Kidney (tissue), 14 donors: Measurements from ENCODE around the gene PTBP3. TPM values are rescaled to one million over a fixed set of nuclear protein-coding genes. Genes with fewer than 3 reads are reported as not detected.

Experiments used
- DNase-seq, 5 donors: peaks; one replicate each; pipeline ENCODE4 v3.0.0-alpha.2; 2013 to 2020
- FAIRE-seq: peaks from 2 replicates; lab custom pipeline; 2012; peaks lifted over from hg19 to GRCh38; lab: Jason Lieb, UNC
- H3K27ac ChIP-seq, 2 donors: one replicate each; pipeline ENCODE4 v1.7.0; 2013; ENCODE audit warnings: low read depth in 2 of 2, low read length in 2 of 2, inconsistent platforms in 1 of 2
- H3K27me3 ChIP-seq: one replicate; pipeline ENCODE4 v1.7.1; 2013; ENCODE audit warnings: low read length, inconsistent platforms; ENCODE audit not compliant: control insufficient read depth, insufficient read depth
- H3K36me3 ChIP-seq, 3 donors: one replicate each; pipeline versions ENCODE4 v1.7.0 to v1.7.1; 2013; ENCODE audit warnings: low read length in 3 of 3, control low read depth in 1 of 3, inconsistent platforms in 1 of 3; ENCODE audit not compliant: insufficient read depth in 3 of 3, control insufficient read depth in 2 of 3
- H3K4me1 ChIP-seq, 3 donors: one replicate each; pipeline versions ENCODE4 v1.7.0 to v1.7.1; 2013; ENCODE audit warnings: low read length in 3 of 3, inconsistent platforms in 1 of 3, low read depth in 1 of 3; ENCODE audit not compliant: control insufficient read depth in 2 of 3, insufficient read depth in 2 of 3
- H3K4me3 ChIP-seq, 3 donors: one replicate each; pipeline versions ENCODE4 v1.7.0 to v1.8.1; 2013; ENCODE audit warnings: low read length in 3 of 3, control low read depth in 1 of 3, inconsistent platforms in 1 of 3
- H3K9ac ChIP-seq, 3 donors: one replicate each; pipeline versions ENCODE4 v1.7.0 to v1.7.1; 2013; ENCODE audit warnings: low read length in 3 of 3, control low read depth in 1 of 3, inconsistent platforms in 1 of 3
- H3K9me3 ChIP-seq, 3 donors: one replicate each; pipeline versions ENCODE4 v1.7.0 to v1.7.1; 2013; ENCODE audit warnings: low read length in 3 of 3, control low read depth in 1 of 3, inconsistent platforms in 1 of 3; ENCODE audit not compliant: control insufficient read depth in 2 of 3, insufficient read depth in 1 of 3
- intact Hi-C: fragments of 100-400 bp; cut with DNase I; formaldehyde crosslinking; loops from one replicate; pipeline ENCODE4 v1.11.1; 2022
- polyA plus RNA-seq: library from polyadenylated mRNA; stranded (reverse); fragments of 350-450 nt; fragmentation: Illumina TruSeq; extraction: RNeasy Lipid Tissue Mini Kit (QIAGEN cat#74804); gene quantifications from one replicate; pipeline ENCODE4 v1.2.3, GENCODE V29; 2014; ENCODE audit warnings: low read depth, low replicate concordance; ENCODE audit not compliant: insufficient read depth
- total RNA-seq: library from RNA; stranded (reverse); fragmentation: NEBNext Ultra II Directional; extraction: Animal tissue kit (Norgen Biotek cat#: 25700); gene quantifications from one replicate; pipeline ENCODE4 v1.2.1, GENCODE V29; 2021
- TF ChIP-seq, protein P1 (sequence below): IDR thresholded peaks from 3 replicates; pipeline ENCODE4 v1.5.1; 2012; ENCODE audit warnings: mild to moderate bottlenecking, moderate library complexity, borderline replicate concordance; ENCODE audit not compliant: insufficient read depth; ENCODE audit errors: extremely low read depth
- donor health status: control.
- donor health status: control.
- donor health status: control.
- donor health status: control.
- donor health status: control.
- donor health status: DM: yes; HTN: yes; CAD: no.
- donor health status: Normal renal cell carcinoma (clear cell type).

PTBP3 gene
- total and polyA plus RNA-seq, 2 donors from 2014 or later = 14.0 to 86.6 TPM

DNA sequence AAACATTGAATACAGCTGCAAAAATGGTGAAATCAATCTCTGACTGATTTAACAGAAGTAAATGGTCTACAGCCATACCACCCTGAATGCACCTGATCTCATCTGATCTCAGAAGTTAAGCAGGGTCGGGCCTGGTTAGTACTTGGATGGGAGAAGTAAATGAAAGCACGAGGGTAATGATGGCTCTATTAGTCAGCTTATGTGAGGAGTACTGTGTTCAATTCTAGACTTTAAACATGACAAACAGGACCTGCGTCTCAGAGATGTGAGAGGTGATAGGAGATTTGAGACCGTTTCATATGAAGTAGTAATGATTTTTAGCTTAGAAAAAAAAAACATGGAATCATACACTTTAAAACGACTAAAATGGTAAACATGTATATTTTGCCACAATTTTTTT, 81.2 kb downstream of the PTBP3 start:
- Histone ChIP-seq H3K36me3 (peaks cover 0 to 4% (median 3%) of the 10 kb centered on the region in 3 donors), H3K4me3 (no peak overlapping the region), H3K27me3 (no peaks in the 10 kb centered on the region), H3K27ac (no peak overlapping the region), H3K4me1 (no peaks in the 10 kb centered on the region), H3K9ac (no peak overlapping the region), H3K9me3 (no peaks in the 10 kb centered on the region)
- FAIRE-seq = no peak
- intact Hi-C loops = no loop called here
- TF ChIP-seq, protein P1, sequence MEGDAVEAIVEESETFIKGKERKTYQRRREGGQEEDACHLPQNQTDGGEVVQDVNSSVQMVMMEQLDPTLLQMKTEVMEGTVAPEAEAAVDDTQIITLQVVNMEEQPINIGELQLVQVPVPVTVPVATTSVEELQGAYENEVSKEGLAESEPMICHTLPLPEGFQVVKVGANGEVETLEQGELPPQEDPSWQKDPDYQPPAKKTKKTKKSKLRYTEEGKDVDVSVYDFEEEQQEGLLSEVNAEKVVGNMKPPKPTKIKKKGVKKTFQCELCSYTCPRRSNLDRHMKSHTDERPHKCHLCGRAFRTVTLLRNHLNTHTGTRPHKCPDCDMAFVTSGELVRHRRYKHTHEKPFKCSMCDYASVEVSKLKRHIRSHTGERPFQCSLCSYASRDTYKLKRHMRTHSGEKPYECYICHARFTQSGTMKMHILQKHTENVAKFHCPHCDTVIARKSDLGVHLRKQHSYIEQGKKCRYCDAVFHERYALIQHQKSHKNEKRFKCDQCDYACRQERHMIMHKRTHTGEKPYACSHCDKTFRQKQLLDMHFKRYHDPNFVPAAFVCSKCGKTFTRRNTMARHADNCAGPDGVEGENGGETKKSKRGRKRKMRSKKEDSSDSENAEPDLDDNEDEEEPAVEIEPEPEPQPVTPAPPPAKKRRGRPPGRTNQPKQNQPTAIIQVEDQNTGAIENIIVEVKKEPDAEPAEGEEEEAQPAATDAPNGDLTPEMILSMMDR = no peak
- no peak for DNase-seq

DNA sequence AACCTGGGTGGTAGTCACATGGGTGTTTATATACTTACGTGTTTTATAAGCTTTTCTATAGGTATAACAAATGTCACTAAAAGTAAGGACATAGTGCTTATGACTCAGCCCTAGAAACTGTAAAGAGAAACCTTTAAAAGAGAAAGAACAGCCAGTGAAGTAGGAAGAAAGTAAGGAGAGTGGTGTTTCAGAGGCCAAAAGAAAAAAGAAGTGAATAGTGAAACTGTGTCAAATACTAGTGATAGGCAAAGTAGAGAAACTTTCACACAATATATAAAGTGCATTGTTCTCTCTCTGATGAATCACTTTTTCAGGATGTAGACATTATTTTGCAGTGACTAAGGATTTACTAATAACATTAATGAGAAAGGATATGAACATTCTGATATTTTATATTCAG, 84.1 kb downstream of the PTBP3 start:
- Histone ChIP-seq H3K9me3 (no peaks in the 10 kb centered on the region), H3K27ac (no peak overlapping the region), H3K36me3 (peaks cover 2 to 7% (median 3%) of the 10 kb centered on the region in 3 donors), H3K4me3 (no peak overlapping the region), H3K27me3 (no peaks in the 10 kb centered on the region), H3K4me1 (no peaks in the 10 kb centered on the region), H3K9ac (no peak overlapping the region)
- FAIRE-seq (no peak), DNase-seq (no peak)
- intact Hi-C loops = no loop called here
- TF ChIP-seq, protein P1 = no peak

DNA sequence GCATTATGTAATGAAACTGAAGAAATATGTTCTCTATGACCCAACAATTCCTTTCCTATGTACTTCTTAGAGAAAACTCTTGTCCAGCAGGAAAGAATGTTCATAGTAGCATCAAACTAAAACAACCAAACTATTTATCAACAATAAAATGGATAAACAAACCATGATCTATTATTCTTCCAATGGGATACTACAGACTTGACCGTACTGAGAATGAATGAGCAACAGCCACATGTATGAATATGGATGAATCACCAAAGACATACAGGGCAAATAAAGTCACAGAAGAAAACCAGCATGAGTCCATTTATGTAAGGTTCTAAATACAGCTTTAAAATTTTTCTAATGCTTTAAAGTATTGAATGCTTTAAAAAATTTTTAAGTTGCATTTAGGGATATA, 84.7 kb downstream of the PTBP3 start:
- Histone ChIP-seq H3K9me3 (no peaks in the 10 kb centered on the region), H3K4me3 (no peak overlapping the region), H3K4me1 (no peaks in the 10 kb centered on the region), H3K36me3 (peaks cover 2 to 7% (median 3%) of the 10 kb centered on the region in 3 donors), H3K9ac (no peak overlapping the region), H3K27me3 (no peaks in the 10 kb centered on the region), H3K27ac (no peak overlapping the region)
- intact Hi-C loops = no loop called here
- FAIRE-seq = no peak
- TF ChIP-seq, protein P1 = no peak
- no peak for DNase-seq

DNA sequence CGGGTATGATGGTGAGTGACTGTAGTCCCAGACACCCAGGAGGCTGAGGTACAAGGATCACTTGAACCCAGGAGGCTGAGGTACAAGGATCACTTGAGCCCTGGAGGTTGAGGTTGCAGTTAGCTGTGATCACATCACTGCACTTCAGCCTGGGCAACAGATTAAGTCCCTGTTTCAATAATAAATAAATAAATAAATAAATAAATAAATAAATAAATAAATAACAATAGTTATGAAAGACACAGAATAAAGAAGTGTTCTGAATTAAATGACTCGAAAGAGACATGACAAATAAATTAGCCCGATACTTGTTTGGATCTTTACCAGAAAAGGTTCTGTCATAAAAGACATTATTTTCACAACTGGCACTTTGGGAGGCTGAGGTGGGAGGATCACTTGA, 86.3 kb downstream of the PTBP3 start:
- TF ChIP-seq, protein P1 = no peak
- no peaks in the 10 kb centered on the region for H3K4me1 ChIP-seq
- intact Hi-C loops = no loop called here
- no peak overlapping the region for H3K27ac ChIP-seq
- H3K4me3 ChIP-seq = no peak overlapping the region
- H3K27me3 ChIP-seq = no peaks in the 10 kb centered on the region
- H3K9me3 ChIP-seq = no peaks in the 10 kb centered on the region
- no peak for FAIRE-seq
- no peak for DNase-seq
- H3K9ac ChIP-seq = no peak overlapping the region
- H3K36me3 ChIP-seq = peaks cover 2 to 7% (median 2%) of the 10 kb centered on the region in 3 donors
